Activated naive CD8-positive, alpha-beta T cell treated with anti-CD3 and anti-CD28 coated beads, Interleukin-2, amount 10 ng/mL, durations not matched to agents 7 days and 5 days (primary cell): Measurements from ENCODE around the gene CISH. TPM values are rescaled to one million over a fixed set of nuclear protein-coding genes. Genes with fewer than 3 reads are reported as not detected.

ENCODE experiments used
- ATAC-seq: fragments of 150-1000 bp; cut with Tn5 transposase; one replicate; pipeline ENCODE4 v1.10.0; 2021; ENCODE audit warnings: low read depth, moderate library complexity
- POLR2A ChIA-PET: fragments of 350-600 bp; sonication (Branson Sonifier 250); formaldehyde crosslinking; loops from one replicate; lab custom pipeline; 2021; ENCODE audit warnings: antibody characterized with exemption; lab: Charles Lee
- DNase-seq: peaks from one replicate; pipeline ENCODE4 v3.0.0; 2021
- H3K27ac Mint-ChIP-seq: one replicate; pipeline ENCODE4 v1.8.0; 2022; ENCODE audit warnings: mild to moderate bottlenecking, mixed read lengths
- H3K27me3 Mint-ChIP-seq: one replicate; pipeline ENCODE4 v1.8.0; 2022; ENCODE audit warnings: mild to moderate bottlenecking, moderate library complexity, mixed read lengths
- H3K36me3 Mint-ChIP-seq: one replicate; pipeline ENCODE4 v1.8.0; 2021; ENCODE audit warnings: mild to moderate bottlenecking, mixed read lengths
- H3K4me1 Mint-ChIP-seq: one replicate; pipeline ENCODE4 v1.8.0; 2021; ENCODE audit warnings: mixed read lengths
- H3K4me3 Mint-ChIP-seq: one replicate; pipeline ENCODE4 v1.8.0; 2022; ENCODE audit warnings: mild to moderate bottlenecking, moderate library complexity, mixed read lengths
- H3K9me3 Mint-ChIP-seq: one replicate; pipeline ENCODE4 v1.8.0; 2021; ENCODE audit warnings: mixed read lengths
- total RNA-seq, 2 experiments: library from RNA; stranded (reverse); gene quantifications; one replicate each; pipeline ENCODE4 v1.2.3, GENCODE V29; 2021

The CISH gene
- total RNA-seq, 2 experiments from 2014 or later = 365 to 400 TPM

DNA sequence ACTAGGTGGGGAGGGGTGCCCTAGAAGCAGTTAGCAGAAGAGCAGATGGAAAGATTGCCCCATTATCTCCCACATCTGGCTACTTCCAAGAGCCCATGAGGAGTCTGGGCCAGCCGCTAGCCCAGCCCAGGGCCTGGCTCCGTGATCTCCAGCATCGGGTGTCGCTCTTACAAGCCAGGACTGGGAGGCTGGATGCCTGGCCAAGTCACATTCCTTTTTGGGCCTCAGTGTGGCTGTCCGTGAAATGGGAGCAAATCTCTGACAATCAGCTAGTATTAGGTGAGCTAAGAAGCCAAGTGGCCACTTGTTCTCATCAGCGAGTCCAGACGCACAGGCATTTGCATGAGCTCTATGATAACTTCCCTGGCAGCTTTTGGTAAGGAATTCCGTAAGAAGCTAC lies 39.9 kb upstream of the CISH start:
- Mint-ChIP-seq H3K36me3 (peaks cover 9% of the 10 kb centered on the region), H3K27ac (peak overlapping the region; percentile 23), H3K27me3 (no peaks in the 10 kb centered on the region), H3K4me1 (peaks cover 23% of the 10 kb centered on the region), H3K4me3 (no peak overlapping the region), H3K9me3 (no peaks in the 10 kb centered on the region)
- DNase-seq (no peak), ATAC-seq (no peak)
- POLR2A ChIA-PET = interaction anchor here (1.1 to 4.9 kb wide), 3 partner anchors 32 to 50 kb away, joined by 4 to 28 read pairs (median 6); no protein-coding TSS in a partner anchor

- H3K4me1 Mint-ChIP-seq = peaks cover 18% of the 10 kb centered on the region
- H3K27me3 Mint-ChIP-seq = no peaks in the 10 kb centered on the region
- POLR2A ChIA-PET = interaction anchor here (1.1 to 1.6 kb wide), 4 partner anchors 16 to 78 kb away, joined by 3 to 4 read pairs (median 3); partner anchors contain the start of gene CISH
- no peak for ATAC-seq
- H3K36me3 Mint-ChIP-seq = peaks cover 14% of the 10 kb centered on the region
- DNase-seq = no peak
- H3K4me3 Mint-ChIP-seq = no peak overlapping the region
- H3K27ac Mint-ChIP-seq = no peak overlapping the region
- H3K9me3 Mint-ChIP-seq = no peaks in the 10 kb centered on the region
These were observed 38.4 kb upstream of the CISH start for GRCh38 chr3:50650018-50650417.

- Mint-ChIP-seq H3K27me3 (no peaks in the 10 kb centered on the region), H3K36me3 (peaks cover 17% of the 10 kb centered on the region), H3K4me3 (no peak overlapping the region), H3K9me3 (no peaks in the 10 kb centered on the region), H3K4me1 (peaks cover 14% of the 10 kb centered on the region), H3K27ac (no peak overlapping the region)
- DNase-seq = no peak
- POLR2A ChIA-PET = interaction anchor here (1.0 to 1.6 kb wide), 5 partner anchors 16 to 77 kb away, joined by 3 to 4 read pairs (median 3); partner anchors contain the start of gene CISH
- no peak for ATAC-seq
These were observed 37.9 kb upstream of the CISH start for GRCh38 chr3:50649451-50649931.

DNA sequence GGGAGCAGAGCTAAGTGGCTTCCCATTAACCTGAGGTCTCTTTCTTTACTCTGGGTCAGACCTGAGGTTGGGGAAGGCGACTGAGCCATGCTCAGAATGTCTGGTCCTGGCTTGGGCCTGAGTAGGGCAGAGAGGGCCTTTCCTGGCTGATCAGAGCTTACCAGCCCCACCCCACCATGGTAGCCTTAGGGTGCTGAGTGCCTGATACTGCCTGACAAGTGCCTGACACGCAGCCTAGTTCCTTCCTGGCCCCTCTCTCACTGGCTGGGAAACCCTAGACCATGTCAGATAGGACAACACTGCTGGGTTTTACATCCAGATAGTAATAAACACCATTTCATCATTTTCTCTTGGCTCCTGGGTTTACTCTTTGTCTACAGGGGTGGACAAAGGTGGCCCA lies 37.4 kb upstream of the CISH start:
- H3K4me3 Mint-ChIP-seq = no peak overlapping the region
- POLR2A ChIA-PET = interaction anchor here (1.0 to 1.6 kb wide), 4 partner anchors 15 to 77 kb away, joined by 3 to 4 read pairs (median 4); no protein-coding TSS in a partner anchor
- no peaks in the 10 kb centered on the region for H3K27me3 Mint-ChIP-seq
- DNase-seq (no peak), ATAC-seq (no peak)
- H3K4me1 Mint-ChIP-seq = peaks cover 14% of the 10 kb centered on the region
- no peaks in the 10 kb centered on the region for H3K9me3 Mint-ChIP-seq
- H3K27ac Mint-ChIP-seq = no peak overlapping the region
- peaks cover 18% of the 10 kb centered on the region for H3K36me3 Mint-ChIP-seq

GRCh38 chr3:50648313-50648712 lies 36.7 kb upstream of the CISH start:
- POLR2A ChIA-PET = interaction anchor here (0.7 kb wide), 1 partner anchor 56 kb away, joined by 3 read pairs; no protein-coding TSS in a partner anchor

GRCh38 chr3:50645378-50645777 lies 33.8 kb upstream of the CISH start:
- Mint-ChIP-seq H3K4me1 (peaks cover 6% of the 10 kb centered on the region), H3K27ac (no peak overlapping the region), H3K4me3 (no peak overlapping the region), H3K9me3 (no peaks in the 10 kb centered on the region), H3K36me3 (peaks cover 34% of the 10 kb centered on the region), H3K27me3 (no peaks in the 10 kb centered on the region)
- POLR2A ChIA-PET = interaction anchor here (1.4 kb wide), 1 partner anchor 10 kb away, joined by 3 read pairs; no protein-coding TSS in a partner anchor
- DNase-seq (no peak), ATAC-seq (no peak)

More at GRCh38 chr3:50648313-50648712, 36.7 kb upstream of the CISH start:
- Mint-ChIP-seq H3K27me3 (no peaks in the 10 kb centered on the region), H3K27ac (no peak overlapping the region), H3K9me3 (no peaks in the 10 kb centered on the region), H3K4me3 (no peak overlapping the region), H3K4me1 (peaks cover 13% of the 10 kb centered on the region), H3K36me3 (peaks cover 24% of the 10 kb centered on the region)
- DNase-seq (no peak), ATAC-seq (no peak)

- Mint-ChIP-seq H3K27me3 (no peaks in the 10 kb centered on the region), H3K27ac (no peak overlapping the region), H3K4me1 (peaks cover 4% of the 10 kb centered on the region), H3K9me3 (no peaks in the 10 kb centered on the region), H3K4me3 (no peak overlapping the region), H3K36me3 (peaks cover 34% of the 10 kb centered on the region)
- DNase-seq = no peak
- ATAC-seq = no peak
- POLR2A ChIA-PET = no interaction called here
These were observed 33.0 kb upstream of the CISH start for GRCh38 chr3:50644561-50644960.

DNA sequence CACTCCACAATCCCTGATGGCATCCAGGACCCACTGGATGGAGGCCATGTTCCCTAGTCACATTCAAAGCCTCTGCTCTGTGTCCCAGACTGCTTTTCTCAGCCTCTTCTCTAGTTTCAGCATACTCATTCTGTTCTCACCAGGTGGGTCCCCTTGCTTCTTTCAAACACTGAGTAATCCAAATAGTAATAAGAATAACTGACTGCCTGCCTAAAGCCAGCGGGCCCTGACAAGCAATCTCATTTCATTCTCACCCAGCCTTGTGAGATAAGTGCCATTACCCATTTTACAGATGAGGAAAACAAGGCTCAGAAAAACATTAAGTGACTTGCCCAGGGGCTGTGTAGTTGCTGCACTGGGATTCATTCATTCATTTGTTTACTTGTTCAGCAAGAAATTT lies 30.8 kb upstream of the CISH start:
- no peak for ATAC-seq
- POLR2A ChIA-PET = no interaction called here

GRCh38 chr3:50639055-50639494 lies 27.5 kb upstream of the CISH start:
- no peak for DNase-seq
- peaks cover 31% of the 10 kb centered on the region for H3K4me1 Mint-ChIP-seq
- peak overlapping the region; percentile 39 for H3K27ac Mint-ChIP-seq
- no peaks in the 10 kb centered on the region for H3K27me3 Mint-ChIP-seq
- POLR2A ChIA-PET = interaction anchor here (1.2 kb wide), 1 partner anchor 23 kb away, joined by 3 read pairs; the partner anchor contains the start of gene MAPKAPK3
- no peaks in the 10 kb centered on the region for H3K9me3 Mint-ChIP-seq
- ATAC-seq = no peak
- H3K36me3 Mint-ChIP-seq = peaks cover 40% of the 10 kb centered on the region
- H3K4me3 Mint-ChIP-seq = no peak overlapping the region

More for the DNA sequence above, 30.8 kb upstream of the CISH start:
- Mint-ChIP-seq H3K27ac (no peak overlapping the region), H3K4me3 (no peak overlapping the region), H3K9me3 (no peaks in the 10 kb centered on the region), H3K27me3 (no peaks in the 10 kb centered on the region), H3K4me1 (peaks cover 12% of the 10 kb centered on the region), H3K36me3 (peaks cover 33% of the 10 kb centered on the region)
- no peak for DNase-seq

DNA sequence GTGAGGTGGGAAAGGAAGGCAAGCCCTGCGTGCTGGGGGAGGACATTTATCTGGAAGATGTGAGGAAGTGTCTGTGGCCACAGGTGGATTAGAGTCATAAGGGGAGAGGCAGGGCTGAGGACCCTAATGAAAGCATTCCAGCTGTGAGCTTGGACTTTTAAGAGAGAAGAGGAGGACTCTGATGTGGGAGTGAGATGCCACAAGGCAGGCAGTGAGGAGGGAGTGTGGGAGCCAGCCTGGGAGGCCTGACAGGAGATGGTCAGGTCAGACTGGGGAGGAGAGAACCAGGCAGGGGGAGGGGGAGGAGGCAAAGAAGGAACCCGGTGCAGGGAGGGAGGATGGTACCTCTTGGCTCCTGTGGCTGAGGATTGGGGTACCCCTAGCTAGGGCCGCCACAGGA lies 26.4 kb upstream of the CISH start:
- DNase-seq (no peak), ATAC-seq (no peak)
- POLR2A ChIA-PET = no interaction called here
- H3K36me3 Mint-ChIP-seq = peaks cover 38% of the 10 kb centered on the region
- peaks cover 41% of the 10 kb centered on the region for H3K4me1 Mint-ChIP-seq
- no peaks in the 10 kb centered on the region for H3K27me3 Mint-ChIP-seq
- no peaks in the 10 kb centered on the region for H3K9me3 Mint-ChIP-seq
- peak overlapping the region; percentile 82 for H3K27ac Mint-ChIP-seq
- H3K4me3 Mint-ChIP-seq = peak overlapping the region; percentile 53

DNA sequence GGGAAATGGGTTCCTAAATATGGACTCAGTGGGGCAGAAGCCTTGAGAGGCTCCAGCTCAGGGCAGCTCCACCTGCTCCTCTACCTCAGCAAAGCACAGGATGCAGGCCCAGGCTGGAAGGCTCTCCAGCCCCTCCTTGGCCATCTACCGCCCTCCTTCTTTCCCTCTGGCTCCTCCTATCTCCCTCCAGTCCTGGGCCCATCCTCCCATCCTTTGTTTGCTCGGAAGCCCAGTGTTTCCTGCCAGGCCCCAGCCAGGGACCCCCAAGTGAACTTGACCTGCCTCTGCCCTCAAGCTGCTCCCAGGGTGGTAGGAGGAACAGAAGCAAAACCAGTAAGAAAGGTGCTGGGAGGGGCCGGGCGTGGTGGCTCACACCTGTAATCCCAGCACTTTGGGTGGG lies 25.4 kb upstream of the CISH start:
- no peak for ATAC-seq
- Mint-ChIP-seq H3K36me3 (peaks cover 38% of the 10 kb centered on the region), H3K4me3 (peak overlapping the region; percentile 53), H3K4me1 (peaks cover 51% of the 10 kb centered on the region), H3K9me3 (no peaks in the 10 kb centered on the region), H3K27me3 (no peaks in the 10 kb centered on the region), H3K27ac (no peak overlapping the region)
- POLR2A ChIA-PET = interaction anchor here (0.9 to 1.1 kb wide), 2 partner anchors 9 to 21 kb away, joined by 3 to 4 read pairs; no protein-coding TSS in a partner anchor
- DNase-seq = no peak

DNA sequence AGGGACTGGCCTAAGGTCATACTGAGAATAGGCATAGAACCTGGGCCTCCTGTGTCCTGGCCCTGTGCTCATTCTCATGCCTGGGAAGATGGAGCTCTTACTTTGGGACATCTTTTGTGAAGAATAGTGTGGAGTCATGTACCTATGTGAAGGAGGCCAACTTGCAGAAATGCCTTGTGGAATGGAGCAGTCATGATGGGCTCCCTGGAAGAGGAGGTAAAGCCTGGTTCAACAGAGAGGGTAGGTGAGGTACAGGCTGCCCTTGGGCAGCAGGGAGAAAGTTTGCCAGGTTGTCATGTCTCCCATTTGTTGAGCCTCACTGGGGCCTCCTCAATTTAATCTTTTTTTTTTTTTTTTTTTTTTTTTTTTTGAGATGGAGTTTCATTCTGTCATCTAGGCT lies 23.5 kb upstream of the CISH start:
- H3K36me3 Mint-ChIP-seq = peaks cover 33% of the 10 kb centered on the region
- POLR2A ChIA-PET = interaction anchor here (0.7 to 1.2 kb wide), 4 partner anchors 9 to 1315 kb away, joined by 3 to 11 read pairs (median 4); partner anchors contain the start of gene CISH
- no peaks in the 10 kb centered on the region for H3K9me3 Mint-ChIP-seq
- H3K27ac Mint-ChIP-seq = peak overlapping the region; percentile 66
- no peak overlapping the region for H3K4me3 Mint-ChIP-seq
- no peaks in the 10 kb centered on the region for H3K27me3 Mint-ChIP-seq
- H3K4me1 Mint-ChIP-seq = peaks cover 69% of the 10 kb centered on the region
- ATAC-seq (no peak), DNase-seq (no peak)

DNA sequence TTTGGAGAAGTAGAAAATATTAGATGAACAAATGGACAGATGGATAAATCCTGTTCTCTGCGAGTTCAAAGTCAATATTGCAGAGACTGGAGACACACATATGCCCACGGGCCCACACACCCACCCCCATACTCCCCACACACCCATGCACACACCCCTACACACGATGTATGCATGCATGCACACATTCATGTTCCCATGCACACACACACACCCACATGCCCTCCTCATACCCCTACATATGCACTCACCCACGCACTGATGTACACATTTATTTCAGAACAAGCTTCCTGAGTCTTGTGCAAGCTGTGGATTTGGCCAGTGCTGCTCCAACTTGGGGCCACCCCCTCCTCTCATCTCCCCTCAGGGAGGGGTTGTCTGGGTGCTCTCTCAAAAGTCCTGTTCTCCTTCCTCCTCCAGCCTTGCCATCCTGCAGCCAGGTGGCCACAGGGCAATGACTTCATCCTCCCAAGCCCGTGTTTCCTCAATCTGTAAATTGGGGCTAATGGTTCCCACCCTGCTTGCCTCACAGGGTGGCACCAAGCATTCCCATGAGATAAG lies 21.7 kb upstream of the CISH start:
- Mint-ChIP-seq H3K36me3 (peaks cover 33% of the 10 kb centered on the region), H3K27ac (peak overlapping the region; percentile 81), H3K4me1 (peaks cover 82% of the 10 kb centered on the region), H3K9me3 (no peaks in the 10 kb centered on the region), H3K4me3 (peak overlapping the region; percentile 26), H3K27me3 (no peaks in the 10 kb centered on the region)
- POLR2A ChIA-PET = interaction anchor here (1.1 to 4.7 kb wide), 5 partner anchors 10 to 17 kb away, joined by 3 to 29 read pairs (median 7); partner anchors contain the start of gene MAPKAPK3
- no peak for ATAC-seq
- DNase-seq = no peak
